OCI-LY1 (cell line): Measurements from ENCODE around the gene VPS37C.

ENCODE experiments used
- H2AFZ ChIP-seq: fragments of 200-600 bp; sonication (generic), shearing (Covaris generic); 2 replicates; pipeline ENCODE4 v1.6.0; 2014; ENCODE audit warnings: antibody characterized with exemption, mild to moderate bottlenecking, low read length
- H3F3A ChIP-seq: fragments of 200-600 bp; sonication (generic), shearing (Covaris generic); 2 replicates; pipeline ENCODE4 v1.6.0; 2014; ENCODE audit warnings: mild to moderate bottlenecking, antibody characterized with exemption, low read length, moderate library complexity; ENCODE audit not compliant: insufficient read depth
- H3K27ac ChIP-seq: fragments of 200-600 bp; sonication (generic); 2 replicates; pipeline ENCODE4 v1.5.1; 2014; ENCODE audit warnings: low read length, mixed run types, mild to moderate bottlenecking, low read depth; ENCODE audit not compliant: poor library complexity, severe bottlenecking
- H3K27me3 ChIP-seq: fragments of 200-600 bp; sonication (generic); 2 replicates; pipeline ENCODE4 v1.6.0; 2014; ENCODE audit warnings: antibody characterized with exemption, mild to moderate bottlenecking, low read length, moderate library complexity; ENCODE audit not compliant: insufficient read depth
- H3K36me3 ChIP-seq: fragments of 200-600 bp; sonication (generic); 2 replicates; pipeline ENCODE4 v1.6.1; 2014; ENCODE audit warnings: mild to moderate bottlenecking, antibody characterized with exemption, low read length, moderate library complexity, mixed read lengths; ENCODE audit not compliant: insufficient read depth
- H3K4me1 ChIP-seq: fragments of 200-600 bp; sonication (generic); 2 replicates; pipeline ENCODE4 v1.5.1; 2014; ENCODE audit warnings: mild to moderate bottlenecking, low read length, moderate library complexity; ENCODE audit not compliant: insufficient read depth, severe bottlenecking
- H3K4me2 ChIP-seq: fragments of 200-600 bp; sonication (generic), shearing (Covaris generic); 2 replicates; pipeline ENCODE4 v1.6.1; 2014; ENCODE audit warnings: low read length
- H3K4me3 ChIP-seq: fragments of 200-600 bp; sonication (generic); 2 replicates; pipeline ENCODE4 v1.5.1; 2014; ENCODE audit warnings: low read length, low read depth, mild to moderate bottlenecking, mixed read lengths; ENCODE audit not compliant: poor library complexity, severe bottlenecking
- H3K79me2 ChIP-seq: fragments of 200-600 bp; shearing (Covaris generic); 2 replicates; pipeline ENCODE4 v1.6.1; 2016; ENCODE audit warnings: mixed run types, low read length, mixed read lengths; ENCODE audit not compliant: insufficient read depth
- H3K9ac ChIP-seq: fragments of 200-600 bp; sonication (generic), shearing (Covaris generic); 2 replicates; pipeline ENCODE4 v1.6.1; 2014; ENCODE audit warnings: mild to moderate bottlenecking, low read length, mixed read lengths
- H3K9me2 ChIP-seq: fragments of 200-600 bp; sonication (generic), shearing (Covaris generic); 2 replicates; pipeline ENCODE4 v1.6.1; 2014; ENCODE audit warnings: low read depth, mild to moderate bottlenecking, low read length, mixed read lengths
- H3K9me3 ChIP-seq: fragments of 200-600 bp; shearing (Covaris generic); 2 replicates; pipeline ENCODE4 v1.6.1; 2014; ENCODE audit warnings: low read length, mixed read lengths
- H4K20me1 ChIP-seq: fragments of 200-600 bp; sonication (generic), shearing (Covaris generic); 2 replicates; pipeline ENCODE4 v1.6.0; 2016; ENCODE audit warnings: mild to moderate bottlenecking, low read length; ENCODE audit not compliant: insufficient read depth
- EZH2 ChIP-seq: fragments of 200-600 bp; sonication (generic), shearing (Covaris generic); IDR thresholded peaks from 2 replicates; pipeline ENCODE4 v1.8.0; 2017; ENCODE audit warnings: borderline replicate concordance, mixed run types, mild to moderate bottlenecking, antibody characterized with exemption, low read length, moderate library complexity, mixed read lengths
- TF ChIP-seq, protein P1 (sequence below): fragments of 200-600 bp; sonication (generic), shearing (Covaris generic); IDR thresholded peaks from 2 replicates; pipeline ENCODE4 v1.5.1; 2017; ENCODE audit warnings: mild to moderate bottlenecking, antibody characterized with exemption, low read length, moderate library complexity, mixed read lengths

VPS37C gene

GRCh38 chr11:61083601-61084147 lies 77.6 kb downstream of the VPS37C start:
- no peaks in the 10 kb centered on the region for H3K79me2 ChIP-seq
- H4K20me1 ChIP-seq, result no peaks in the 10 kb centered on the region
- TF ChIP-seq, protein P1, sequence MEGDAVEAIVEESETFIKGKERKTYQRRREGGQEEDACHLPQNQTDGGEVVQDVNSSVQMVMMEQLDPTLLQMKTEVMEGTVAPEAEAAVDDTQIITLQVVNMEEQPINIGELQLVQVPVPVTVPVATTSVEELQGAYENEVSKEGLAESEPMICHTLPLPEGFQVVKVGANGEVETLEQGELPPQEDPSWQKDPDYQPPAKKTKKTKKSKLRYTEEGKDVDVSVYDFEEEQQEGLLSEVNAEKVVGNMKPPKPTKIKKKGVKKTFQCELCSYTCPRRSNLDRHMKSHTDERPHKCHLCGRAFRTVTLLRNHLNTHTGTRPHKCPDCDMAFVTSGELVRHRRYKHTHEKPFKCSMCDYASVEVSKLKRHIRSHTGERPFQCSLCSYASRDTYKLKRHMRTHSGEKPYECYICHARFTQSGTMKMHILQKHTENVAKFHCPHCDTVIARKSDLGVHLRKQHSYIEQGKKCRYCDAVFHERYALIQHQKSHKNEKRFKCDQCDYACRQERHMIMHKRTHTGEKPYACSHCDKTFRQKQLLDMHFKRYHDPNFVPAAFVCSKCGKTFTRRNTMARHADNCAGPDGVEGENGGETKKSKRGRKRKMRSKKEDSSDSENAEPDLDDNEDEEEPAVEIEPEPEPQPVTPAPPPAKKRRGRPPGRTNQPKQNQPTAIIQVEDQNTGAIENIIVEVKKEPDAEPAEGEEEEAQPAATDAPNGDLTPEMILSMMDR, result no peak
- TF ChIP-seq EZH2, result no peak
- H3K9me2 ChIP-seq, result no peaks in the 10 kb centered on the region
- H3K9me3 ChIP-seq, result no peaks in the 10 kb centered on the region
- no peaks in the 10 kb centered on the region; the same call in none of the 2 replicates for H3K27me3 ChIP-seq
- H3K36me3 ChIP-seq, result no peaks in the 10 kb centered on the region
- no peak overlapping the region for H3K27ac ChIP-seq
- H3K4me2 ChIP-seq, result no peak overlapping the region
- H3F3A ChIP-seq, result no peaks in the 10 kb centered on the region
- H2AFZ ChIP-seq, result no peak overlapping the region
- H3K4me1 ChIP-seq, result no peaks in the 10 kb centered on the region
- H3K4me3 ChIP-seq, result no peak overlapping the region
- H3K9ac ChIP-seq, result no peak overlapping the region

DNA sequence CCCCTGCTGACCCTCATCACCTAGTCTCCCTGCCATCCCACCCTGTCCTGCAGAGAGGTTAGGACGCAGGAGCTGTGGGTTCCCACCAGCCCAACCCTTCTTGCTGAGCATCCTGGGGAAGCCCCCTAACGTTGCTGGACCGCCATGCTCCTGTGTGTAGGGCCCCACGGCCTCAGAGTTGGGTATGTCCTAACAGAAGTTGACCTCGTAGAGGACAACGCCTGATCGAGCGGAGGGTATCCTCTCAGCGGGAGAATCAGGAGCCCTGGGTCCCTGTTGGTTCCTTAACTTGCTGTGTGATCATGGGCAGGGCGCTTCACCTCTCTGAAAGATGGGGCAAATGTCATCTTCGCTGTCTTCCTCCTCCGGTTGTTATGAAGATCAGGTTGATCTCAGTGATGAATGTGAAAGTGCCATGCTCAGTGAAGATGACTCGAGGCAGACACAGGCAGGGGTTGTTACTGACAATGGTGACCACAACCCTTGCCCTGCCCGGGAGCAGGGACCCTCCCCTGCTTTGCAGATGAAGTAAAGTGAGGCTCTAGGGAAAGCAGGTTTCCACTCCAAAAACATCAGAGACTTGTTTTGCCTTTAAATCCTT lies 78.2 kb downstream of the VPS37C start:
- Histone ChIP-seq H3K4me3 (no peak overlapping the region), H3K9me3 (no peaks in the 10 kb centered on the region), H2AFZ (no peak overlapping the region), H3K27me3 (no peaks in the 10 kb centered on the region; the same call in none of the 2 replicates), H3K9me2 (no peaks in the 10 kb centered on the region), H3F3A (no peaks in the 10 kb centered on the region), H3K36me3 (no peaks in the 10 kb centered on the region), H3K4me2 (no peak overlapping the region), H4K20me1 (no peaks in the 10 kb centered on the region), H3K79me2 (no peaks in the 10 kb centered on the region), H3K9ac (no peak overlapping the region), H3K27ac (no peak overlapping the region), H3K4me1 (no peaks in the 10 kb centered on the region)
- no peak for TF ChIP-seq EZH2
- TF ChIP-seq, protein P1, result no peak

- Histone ChIP-seq H2AFZ (no peak overlapping the region), H3K27ac (no peak overlapping the region), H3K4me2 (no peak overlapping the region)
These were observed 79.0 kb downstream of the VPS37C start for GRCh38 chr11:61082062-61082870.

More at GRCh38 chr11:61082062-61082870, 79.0 kb downstream of the VPS37C start:
- no peak overlapping the region for H3K9ac ChIP-seq
- no peak for TF ChIP-seq EZH2
- TF ChIP-seq, protein P1, result no peak
- H3K4me1 ChIP-seq, result no peaks in the 10 kb centered on the region
- H3K9me3 ChIP-seq, result no peaks in the 10 kb centered on the region
- no peak overlapping the region for H3K4me3 ChIP-seq
- H3F3A ChIP-seq, result no peaks in the 10 kb centered on the region
- no peaks in the 10 kb centered on the region; the same call in none of the 2 replicates for H3K27me3 ChIP-seq
- H3K79me2 ChIP-seq, result no peaks in the 10 kb centered on the region
- H3K9me2 ChIP-seq, result no peaks in the 10 kb centered on the region
- H4K20me1 ChIP-seq, result no peaks in the 10 kb centered on the region
- H3K36me3 ChIP-seq, result no peaks in the 10 kb centered on the region
